Measurements from ENCODE around the gene PPP1R11.

Gene PPP1R11

GRCh38 chr6:30075790-30076732 is 9.1 kb downstream of the PPP1R11 start:
- peaks cover 0 to 64% of the 10 kb centered on the region in 2 donors for H3K27me3 ChIP-seq
- intact Hi-C loops (cut with DNase I; ENCODE audit: low total_unique reads): no loop called here
- H3K4me3 ChIP-seq: no peak overlapping the region
- no peaks in the 10 kb centered on the region for H3K9me3 ChIP-seq
- DNase-seq: no peak
- H3K27ac ChIP-seq: no peak overlapping the region
- H3K36me3 ChIP-seq: peaks cover 0 to 5% (median 0%) of the 10 kb centered on the region in 3 donors
- no peak for TF ChIP-seq CTCF (IDR thresholded peaks at IDR 0.05)
- peaks cover 4 to 26% (median 21%) of the 10 kb centered on the region in 4 donors for H3K4me1 ChIP-seq

- Histone ChIP-seq H3K9me3 (no peaks in the 10 kb centered on the region), H3K27ac (no peak overlapping the region), H3K4me3 (no peak overlapping the region), H3K4me1 (peaks cover 4 to 20% (median 17%) of the 10 kb centered on the region in 4 donors), H3K36me3 (no peaks in the 10 kb centered on the region), H3K27me3 (peaks cover 0 to 52% of the 10 kb centered on the region in 2 donors)
- intact Hi-C loops (cut with DNase I; ENCODE audit: low total_unique reads): no loop called here
- TF ChIP-seq CTCF (IDR thresholded peaks at IDR 0.05): no peak
- no peak for DNase-seq
Observed at GRCh38 chr6:30077218-30077617, 10.2 kb downstream of the PPP1R11 start.

GRCh38 chr6:30087876-30088275 is 20.9 kb downstream of the PPP1R11 start:
- intact Hi-C loops (cut with DNase I; ENCODE audit: low total_unique reads): no loop called here
- TF ChIP-seq CTCF (IDR thresholded peaks at IDR 0.05): no peak
- Histone ChIP-seq H3K9me3 (no peaks in the 10 kb centered on the region), H3K4me3 (no peak overlapping the region), H3K27ac (no peak overlapping the region), H3K4me1 (no peaks in the 10 kb centered on the region), H3K36me3 (no peaks in the 10 kb centered on the region), H3K27me3 (peaks cover 0 to 54% of the 10 kb centered on the region in 2 donors)
- DNase-seq: no peak

- intact Hi-C loops (cut with DNase I; ENCODE audit: low total_unique reads): no loop called here
- no peaks in the 10 kb centered on the region for H3K9me3 ChIP-seq
- no peak for TF ChIP-seq CTCF (IDR thresholded peaks at IDR 0.05)
- no peaks in the 10 kb centered on the region for H3K36me3 ChIP-seq
- no peak for DNase-seq
- H3K4me3 ChIP-seq: no peak overlapping the region
- peaks cover 0 to 78% of the 10 kb centered on the region in 2 donors for H3K27me3 ChIP-seq
- no peaks in the 10 kb centered on the region for H3K4me1 ChIP-seq
- no peak overlapping the region for H3K27ac ChIP-seq
Observed at GRCh38 chr6:30091577-30092381, 24.8 kb downstream of the PPP1R11 start.

- DNase-seq: no peak
- intact Hi-C loops (cut with DNase I; ENCODE audit: low total_unique reads): no loop called here
- no peaks in the 10 kb centered on the region for H3K36me3 ChIP-seq
- H3K4me3 ChIP-seq: no peak overlapping the region
- no peaks in the 10 kb centered on the region for H3K4me1 ChIP-seq
- no peak for TF ChIP-seq CTCF (IDR thresholded peaks at IDR 0.05)
- no peak overlapping the region for H3K27ac ChIP-seq
- H3K27me3 ChIP-seq: peaks cover 0 to 83% of the 10 kb centered on the region in 2 donors
- H3K9me3 ChIP-seq: no peaks in the 10 kb centered on the region
Observed at GRCh38 chr6:30092852-30093543, 26.0 kb downstream of the PPP1R11 start.

Data from tibial artery (tissue), 4 donors.